Esophagus muscularis mucosa (tissue), 3 donors: ENCODE measurements around the gene RESF1.

Experiments used
- CTCF ChIP-seq, 3 experiments: fragments of 200-600 bp in 2 of 3; fragments of 450-650 bp in 1 of 3; sonication (generic) in 2 of 3; IDR thresholded peaks; one replicate each; pipeline ENCODE4 v1.5.1; 2017 to 2019; ENCODE audit warnings: antibody characterized with exemption in 3 of 3, mild to moderate bottlenecking in 2 of 3, moderate library complexity in 1 of 3
- EP300 ChIP-seq: sonication (generic); formaldehyde crosslinking; IDR thresholded peaks from one replicate; pipeline ENCODE4 v1.6.1; 2017; ENCODE audit warnings: antibody characterized with exemption

- TF ChIP-seq CTCF (IDR thresholded peaks at IDR 0.05): no peak
- no peak for TF ChIP-seq EP300
These were observed 6.8 kb upstream of the RESF1 start for GRCh38 chr12:31952418-31952817.
